GM21529 (cell line): ENCODE data around the gene NLRP1.

Experiments
- ATAC-seq: cut with Tn5 transposase; IDR thresholded peaks from one replicate; pipeline ENCODE4 v1.9.1; 2021; ENCODE audit not compliant: unreplicated experiment

Gene NLRP1

DNA sequence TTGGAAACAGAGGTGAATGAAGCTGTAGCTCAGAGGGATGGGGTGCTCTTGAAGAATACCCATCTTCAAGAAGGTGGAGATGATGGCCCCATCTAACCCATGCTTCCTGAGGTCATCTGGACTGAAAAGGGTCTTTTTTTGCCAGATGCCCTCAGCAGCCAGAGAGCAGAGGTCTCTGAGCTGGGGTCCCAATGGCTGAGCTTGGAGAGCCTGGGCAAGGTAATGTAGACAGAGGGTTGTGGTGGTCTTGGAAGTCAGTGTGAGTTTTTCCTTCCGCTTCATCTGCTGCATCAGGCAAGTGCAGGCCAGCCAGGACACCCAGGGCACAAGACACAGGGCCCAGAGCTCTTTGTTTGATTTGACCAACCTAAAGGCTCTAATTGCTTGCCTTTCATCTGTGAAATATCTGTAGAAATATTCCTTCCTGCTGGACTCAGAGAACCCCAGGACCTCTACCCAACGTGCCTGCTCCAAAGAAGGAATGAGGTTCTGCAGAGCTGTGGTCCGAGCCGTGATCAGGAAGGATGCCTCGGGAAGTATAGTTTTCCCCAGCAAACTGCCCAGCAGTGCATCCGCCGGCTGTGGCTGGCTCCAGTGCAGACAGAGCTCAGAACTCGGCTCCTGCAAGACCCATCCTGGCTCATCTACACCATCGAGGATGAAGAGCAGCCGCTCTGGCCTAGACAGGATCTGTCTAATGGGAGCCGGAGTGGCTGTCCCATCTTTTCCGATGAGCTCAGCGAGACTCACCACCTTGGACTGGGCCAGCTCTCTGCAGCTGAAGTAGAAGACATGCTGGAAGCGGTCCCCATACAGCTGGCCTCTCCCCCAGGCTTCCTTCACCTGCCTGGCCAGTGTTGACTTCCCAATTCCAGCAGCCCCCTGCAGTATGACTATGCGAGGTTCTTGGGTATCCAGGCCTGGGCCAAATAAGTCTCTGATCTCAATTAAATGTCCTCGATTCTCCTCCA, 25.2 kb downstream of the NLRP1 start:
- ATAC-seq = no peak

DNA sequence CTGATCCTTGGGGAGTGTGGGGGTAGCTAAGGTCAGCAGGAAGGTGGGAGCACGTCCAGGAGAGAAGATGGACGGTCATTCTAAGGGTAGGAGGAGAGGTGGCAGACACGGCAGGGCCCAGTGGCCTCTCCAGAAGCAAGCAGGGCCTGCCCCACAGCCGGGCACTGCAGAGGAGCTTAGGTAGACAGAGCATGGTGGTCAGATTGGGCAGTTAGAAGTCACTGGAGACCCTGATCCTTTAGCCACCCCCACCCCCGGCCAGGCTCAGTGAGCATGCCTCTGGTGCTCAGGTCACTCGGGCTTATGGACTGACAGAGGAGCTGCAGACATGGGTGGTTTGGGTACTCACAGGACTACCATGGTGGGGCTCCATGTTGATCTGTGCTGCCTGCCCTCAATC, 26.3 kb downstream of the NLRP1 start:
- no peak for ATAC-seq

DNA sequence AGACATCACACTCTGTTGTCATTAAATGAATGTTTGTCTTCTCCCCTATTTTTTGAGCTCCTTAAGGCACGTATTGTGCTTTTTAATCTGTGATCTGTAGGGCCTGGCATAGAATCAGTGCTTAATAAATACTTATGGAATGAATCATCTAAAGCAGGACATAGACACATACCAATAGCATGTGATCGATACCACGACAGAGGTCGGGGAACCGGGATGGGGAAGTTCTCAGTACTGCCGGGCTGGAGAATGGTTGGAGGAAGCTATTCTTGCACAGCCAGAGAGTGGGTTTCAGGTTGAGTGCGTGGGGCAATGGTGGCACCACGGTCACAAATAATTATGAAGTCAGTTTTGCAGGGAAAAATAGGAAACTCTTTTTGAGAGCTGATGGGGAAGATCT, 26.8 kb downstream of the NLRP1 start:
- no peak for ATAC-seq

DNA sequence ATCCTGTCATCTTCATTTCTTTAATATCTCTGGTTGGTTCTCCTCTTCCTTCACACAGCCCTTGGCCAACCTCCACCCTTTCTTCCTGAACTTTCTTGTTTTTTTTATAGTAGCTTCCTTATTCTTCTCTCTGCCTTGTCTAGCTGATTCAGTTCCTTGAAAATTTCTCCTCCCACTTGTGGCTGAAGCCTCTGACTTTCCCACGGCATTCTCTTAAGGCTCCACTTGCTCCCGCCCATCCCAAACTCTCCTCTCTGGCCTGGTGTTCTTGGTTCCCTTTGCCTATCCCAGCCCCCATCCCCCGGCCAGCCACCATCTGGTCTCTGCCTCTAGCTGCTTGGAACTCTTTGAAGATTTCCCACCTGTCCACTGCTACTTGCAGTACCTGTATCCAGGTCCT, 29.1 kb downstream of the NLRP1 start:
- no peak for ATAC-seq

DNA sequence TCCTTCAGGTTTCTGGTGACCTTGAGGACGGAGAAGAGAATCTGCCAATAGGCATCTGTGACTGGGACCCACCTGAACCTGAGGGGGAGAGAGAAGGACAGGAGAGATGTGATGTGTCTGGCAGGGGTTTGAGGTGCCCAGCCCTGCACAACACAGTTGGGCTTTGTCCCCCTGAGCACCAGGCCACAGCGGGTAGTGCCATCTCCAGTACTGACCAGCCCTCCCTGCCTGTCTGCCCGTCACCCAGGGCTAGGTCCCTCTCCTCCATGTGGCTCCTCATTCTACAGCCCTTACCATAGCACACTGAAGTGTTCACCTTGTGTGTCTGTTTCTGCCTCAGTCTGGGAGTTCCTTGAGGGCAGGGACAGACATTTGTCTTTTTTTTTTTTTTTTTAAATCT, 30.8 kb downstream of the NLRP1 start:
- no peak for ATAC-seq

DNA sequence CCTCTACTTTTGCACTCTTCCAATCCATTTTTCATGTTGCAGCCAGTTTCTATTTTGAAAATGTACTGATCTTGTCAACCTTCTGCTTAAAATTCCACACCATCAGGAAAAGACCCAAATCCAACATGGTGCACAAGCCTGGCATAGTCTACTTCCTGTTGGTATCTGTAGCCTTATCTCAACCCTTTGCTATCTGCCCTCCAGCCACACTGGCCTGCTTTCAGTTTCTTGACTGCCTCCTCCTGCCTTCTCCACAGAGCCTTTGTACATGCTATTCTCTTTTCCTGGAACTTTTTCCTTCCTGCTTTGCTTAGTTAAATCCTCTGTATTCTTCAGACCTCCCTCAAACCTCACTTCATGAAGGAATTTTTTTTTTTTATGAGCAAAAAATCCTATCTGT, 31.5 kb downstream of the NLRP1 start:
- ATAC-seq = no peak

DNA sequence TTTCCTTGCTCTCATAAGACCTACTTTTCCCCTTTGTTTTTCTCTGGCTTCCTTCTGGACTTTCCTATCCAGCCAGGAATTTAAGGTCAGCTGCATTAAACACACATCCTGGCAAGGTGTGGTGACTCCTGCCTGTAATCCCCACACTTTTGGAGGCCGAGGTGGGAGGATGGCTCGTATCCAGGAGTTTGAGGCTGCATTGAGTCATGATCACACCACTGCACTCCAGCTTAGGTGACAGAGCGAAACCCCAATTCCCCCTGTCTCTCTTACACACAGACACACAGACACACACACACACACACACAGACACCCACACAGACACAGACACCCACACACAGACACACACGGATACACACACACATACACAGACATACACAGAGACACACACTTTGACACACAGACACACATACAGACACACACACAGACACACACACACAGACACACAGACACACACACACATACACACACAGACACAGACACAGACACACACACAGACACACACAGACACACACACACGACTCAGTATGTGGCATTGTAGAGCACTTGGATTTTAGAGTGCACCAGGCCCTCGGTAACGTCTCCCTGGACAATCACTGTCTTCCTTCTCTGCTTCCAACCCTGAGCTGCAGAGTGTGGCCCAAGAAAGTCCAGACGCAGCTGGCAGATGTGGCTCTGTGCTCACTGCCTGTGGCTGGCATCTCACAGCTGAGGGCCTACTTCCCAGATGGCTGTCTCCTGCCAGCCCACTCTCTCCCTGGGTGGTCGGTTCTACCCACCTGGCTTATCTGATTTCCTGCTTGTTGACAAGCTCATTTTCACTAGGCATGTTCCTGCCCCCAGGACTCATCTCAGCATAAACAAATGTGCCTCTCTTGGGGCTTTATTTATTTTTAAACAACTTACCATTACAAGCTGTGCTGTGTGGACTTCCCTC, 39.0 kb downstream of the NLRP1 start:
- ATAC-seq = no peak

DNA sequence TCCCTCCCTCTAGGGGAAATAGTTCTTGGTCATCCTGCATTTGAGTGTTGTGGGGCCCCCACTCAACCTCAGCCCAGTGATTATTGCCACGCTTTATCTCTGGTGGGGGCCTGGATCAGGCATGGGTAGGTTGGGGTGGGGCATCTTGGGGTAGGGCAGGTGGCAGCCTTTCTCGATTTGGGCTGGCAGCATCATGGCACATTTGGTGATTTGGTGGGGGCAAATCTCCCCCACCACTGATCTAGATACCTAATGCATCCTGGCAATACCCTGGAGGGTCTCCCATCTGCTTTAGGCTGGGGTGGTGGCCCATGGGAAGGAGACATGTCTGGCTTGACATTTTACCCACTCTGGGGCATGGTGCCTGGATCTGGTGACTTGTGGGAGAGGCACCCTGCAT, 40.2 kb downstream of the NLRP1 start:
- ATAC-seq = no peak

DNA sequence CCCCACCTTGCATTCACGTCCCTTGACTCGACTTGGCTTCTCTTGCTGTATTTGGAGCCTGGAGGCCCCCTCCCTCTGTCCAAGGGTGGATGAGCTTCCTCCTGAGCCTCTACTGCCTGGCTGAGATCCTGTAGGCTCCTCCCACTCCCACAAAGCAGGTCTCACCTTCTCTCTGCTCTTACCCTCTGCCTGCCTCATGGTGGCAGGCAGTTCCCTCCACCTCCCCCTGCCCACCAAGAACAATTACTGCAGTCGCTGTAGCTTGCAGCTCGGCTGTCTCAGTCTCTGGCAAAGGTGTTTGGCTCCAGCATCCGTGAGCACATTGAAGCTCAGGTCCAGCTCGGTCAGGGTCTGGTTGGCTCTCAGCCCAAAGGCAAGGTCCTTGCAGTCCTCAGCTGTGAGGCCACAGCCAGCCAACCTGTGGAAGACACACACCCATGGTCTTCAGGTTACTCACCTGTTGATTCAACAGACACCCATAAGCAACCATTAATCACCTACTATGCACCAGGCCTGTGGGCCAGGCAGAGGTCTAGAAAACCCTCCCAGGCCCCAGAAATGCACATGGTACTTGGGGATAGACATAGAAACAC, 42.6 kb downstream of the NLRP1 start:
- ATAC-seq = no peak

DNA sequence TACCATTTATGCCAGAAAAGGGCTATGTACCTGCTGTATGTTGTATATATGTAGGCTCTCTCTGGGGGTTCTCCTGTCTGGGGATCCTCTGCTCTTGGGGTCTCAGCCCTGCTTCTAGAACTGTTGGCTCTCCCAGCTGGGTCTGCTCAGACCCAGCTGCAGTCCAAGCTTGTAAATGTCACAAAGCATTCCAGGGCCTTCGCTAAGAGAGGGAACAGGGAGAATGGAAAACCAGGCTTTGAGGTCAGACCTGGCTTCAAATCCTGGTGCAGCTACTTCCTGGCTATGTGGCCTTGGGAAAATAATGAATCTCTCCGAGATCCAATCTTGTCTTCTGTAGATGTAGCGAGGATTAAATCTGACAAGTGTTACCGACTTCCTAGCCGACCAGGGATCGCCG, 44.0 kb downstream of the NLRP1 start:
- ATAC-seq = no peak

DNA sequence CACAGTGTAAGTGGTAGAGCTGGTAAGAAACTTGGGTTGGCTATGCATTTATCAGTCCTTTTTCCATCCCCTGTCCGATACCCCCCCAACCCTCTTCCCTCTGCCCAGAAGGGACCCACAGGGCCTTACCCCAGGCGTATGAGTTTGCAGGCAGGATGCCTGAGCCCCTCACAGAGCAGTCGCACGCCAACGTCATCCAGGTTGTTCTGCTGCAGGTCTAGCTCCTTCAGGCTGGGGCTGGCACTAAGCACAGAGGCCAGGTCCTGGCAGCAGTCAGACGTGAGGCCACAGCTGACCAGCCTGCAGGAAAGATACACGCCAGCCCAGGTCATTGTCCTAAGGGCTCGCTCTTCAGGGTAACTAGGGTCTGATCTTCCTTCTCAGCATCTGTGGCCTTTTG, 45.0 kb downstream of the NLRP1 start:
- no peak for ATAC-seq

DNA sequence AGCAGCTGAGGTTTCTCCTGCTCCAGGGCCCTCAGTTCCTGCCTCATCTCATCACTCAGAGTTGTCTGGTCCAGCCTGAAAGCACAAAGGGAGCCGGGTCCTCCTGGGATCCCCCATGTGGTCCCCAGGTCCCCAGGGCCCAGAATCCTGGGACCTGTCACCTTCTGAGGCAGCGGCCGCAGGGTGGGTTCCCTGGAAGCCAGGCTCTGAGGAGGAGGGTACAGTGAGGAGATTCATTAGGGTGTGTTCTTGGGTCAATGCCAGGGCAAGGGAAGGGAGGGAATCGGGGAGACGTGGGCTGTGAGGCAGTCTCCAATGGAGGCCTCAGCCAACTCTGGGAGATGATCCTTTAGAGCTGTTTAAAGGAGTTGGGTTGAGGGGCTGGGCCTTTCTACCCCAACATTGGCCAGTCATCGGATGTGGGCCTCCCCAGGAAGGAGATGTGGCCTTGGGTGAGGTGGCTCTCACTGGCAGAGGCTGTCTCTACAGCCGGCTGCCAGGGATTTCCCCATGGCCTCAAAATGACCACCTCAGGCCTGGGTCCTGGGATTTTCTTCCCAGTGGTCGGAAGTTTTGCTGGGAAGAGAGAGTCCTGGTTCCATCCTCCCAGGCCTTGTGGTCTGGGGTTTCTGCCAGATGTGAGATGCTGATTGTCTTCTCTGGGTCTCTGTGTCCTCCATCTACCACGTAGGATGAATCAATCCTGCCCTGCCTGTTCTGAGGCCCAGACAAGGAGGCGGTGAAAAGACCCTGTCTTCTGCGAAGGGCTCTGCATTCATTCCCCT, 47.3 kb downstream of the NLRP1 start:
- ATAC-seq = no peak

DNA sequence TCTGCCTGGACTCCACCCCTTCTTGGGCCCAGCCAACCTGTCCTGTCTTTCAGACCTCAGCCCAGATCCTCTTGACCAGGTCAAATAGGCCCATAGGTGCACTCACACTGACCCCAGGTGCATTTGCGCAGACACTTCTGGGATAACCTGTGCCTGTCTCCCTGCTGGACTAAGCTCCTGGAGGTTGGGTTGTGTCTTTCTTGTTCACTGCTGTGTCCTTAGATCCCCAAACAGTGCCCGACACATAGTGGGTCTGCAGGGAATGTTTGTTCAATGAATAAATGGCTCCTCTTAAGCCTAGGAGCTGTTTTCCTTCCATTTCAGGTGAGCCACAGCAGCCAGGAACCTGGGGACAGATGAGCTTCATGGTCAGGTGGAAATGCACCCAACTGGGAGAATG, 48.9 kb downstream of the NLRP1 start:
- no peak for ATAC-seq

DNA sequence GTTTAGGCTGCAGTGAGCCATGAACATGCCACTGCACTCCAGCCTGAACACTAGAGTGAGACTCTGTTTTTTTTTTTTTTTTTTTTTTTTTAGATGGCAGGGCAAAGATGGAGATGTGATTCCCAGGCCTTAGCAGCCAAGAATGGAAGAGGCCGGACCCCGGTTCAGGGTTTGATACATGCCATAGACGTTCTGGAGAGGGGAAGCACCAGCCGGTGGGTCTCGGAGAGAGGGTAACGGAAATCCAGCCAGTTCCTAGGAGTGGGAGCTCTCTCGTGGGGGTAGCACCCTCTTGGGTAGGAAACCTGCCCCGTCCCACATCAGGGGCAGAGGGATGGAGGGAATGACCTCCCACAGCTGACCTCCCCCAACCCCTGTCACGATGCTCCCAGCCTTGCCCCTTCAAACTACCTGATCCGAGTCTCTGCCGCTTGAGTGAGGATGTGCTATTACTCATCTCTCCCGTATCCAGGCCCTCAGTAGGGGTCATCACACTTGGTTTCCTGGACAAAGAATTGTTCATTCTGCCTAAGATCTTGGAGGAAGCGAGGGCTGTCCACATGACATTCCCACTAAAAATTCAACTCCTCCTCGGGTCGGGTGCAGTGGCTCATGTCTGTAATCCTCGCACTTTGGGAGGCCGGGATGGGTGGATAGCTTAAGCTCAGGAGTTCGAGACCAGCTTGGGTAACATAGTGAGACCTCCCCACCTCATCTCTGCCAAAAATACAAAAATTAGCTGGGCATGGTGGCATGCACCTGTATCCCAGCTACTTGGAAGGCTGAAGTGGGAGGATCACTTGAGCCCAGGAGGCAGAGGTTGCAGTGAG, 50.6 kb downstream of the NLRP1 start:
- ATAC-seq = no peak

DNA sequence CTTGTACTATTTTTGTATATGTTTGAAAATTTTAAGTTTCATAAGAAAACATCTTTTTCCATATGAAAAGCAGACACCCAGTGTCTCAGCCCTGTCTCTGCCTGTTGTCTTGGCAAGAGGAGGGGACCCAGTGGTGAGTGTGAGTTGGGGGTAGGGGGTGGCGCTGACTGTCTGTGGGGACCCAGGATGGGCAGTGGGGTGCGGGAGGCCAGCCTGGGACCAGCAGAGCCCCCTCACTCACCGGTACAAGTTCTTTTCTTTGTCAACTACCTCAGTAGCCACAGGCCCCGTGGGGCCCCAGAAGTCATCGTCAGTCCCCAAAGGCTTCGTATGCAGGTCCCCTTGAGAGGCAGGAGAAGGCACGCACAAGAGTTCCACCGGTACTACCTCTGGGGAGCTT, 51.7 kb downstream of the NLRP1 start:
- ATAC-seq = no peak

DNA sequence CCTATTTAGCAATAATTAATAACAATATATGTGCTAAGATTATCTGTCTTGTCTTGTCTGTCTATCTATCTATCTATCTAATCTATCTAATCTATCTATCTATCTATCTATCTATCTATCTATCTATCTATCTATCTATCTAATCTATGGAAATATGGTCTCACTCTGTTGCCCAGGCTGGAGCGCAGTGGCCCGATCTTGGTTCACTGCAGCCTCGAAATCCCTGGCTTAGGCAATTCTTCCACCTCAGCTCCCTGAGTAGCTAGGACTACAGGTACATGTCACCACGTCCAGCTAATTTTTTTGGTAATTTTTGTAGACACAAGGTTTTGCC, 53.3 kb downstream of the NLRP1 start:
- no peak for ATAC-seq

DNA sequence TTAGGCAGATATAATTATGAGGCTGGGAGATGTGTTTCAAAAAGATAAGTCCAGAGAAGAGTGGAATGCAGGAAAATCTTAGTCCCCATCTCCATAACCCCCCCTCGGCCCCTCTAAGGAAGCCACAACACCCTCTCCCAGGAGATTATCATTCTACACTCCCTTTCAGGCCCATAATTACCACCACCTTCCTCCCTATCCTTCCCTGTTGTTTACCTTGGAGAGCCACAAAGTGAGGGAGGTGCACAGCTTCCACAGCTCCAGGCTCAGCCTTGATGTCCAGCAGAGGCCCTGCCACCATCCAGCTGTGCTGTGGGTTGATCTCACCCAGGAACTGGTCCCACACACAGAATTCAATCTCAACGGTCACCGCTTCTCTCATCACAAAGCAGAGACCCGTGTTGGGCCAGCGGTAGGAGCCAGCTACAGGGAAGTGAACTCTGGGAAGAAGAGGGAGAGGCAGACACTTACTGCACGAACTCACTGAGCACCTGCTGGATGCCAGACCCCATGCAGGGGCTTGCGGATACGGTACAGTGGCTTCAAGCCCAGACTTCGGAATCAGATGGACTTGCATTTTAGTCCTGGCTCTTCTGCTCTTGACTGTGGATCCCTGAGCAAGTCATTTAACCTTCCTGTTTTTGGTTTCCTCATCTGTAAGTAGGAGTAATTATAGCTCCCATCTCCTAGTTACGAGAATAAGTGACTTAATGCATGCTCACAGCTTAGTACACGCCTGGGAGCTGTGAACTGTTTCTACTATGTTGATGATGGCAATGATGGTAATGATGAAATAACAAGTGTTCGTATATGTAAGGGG, 53.8 kb downstream of the NLRP1 start:
- no peak for ATAC-seq

DNA sequence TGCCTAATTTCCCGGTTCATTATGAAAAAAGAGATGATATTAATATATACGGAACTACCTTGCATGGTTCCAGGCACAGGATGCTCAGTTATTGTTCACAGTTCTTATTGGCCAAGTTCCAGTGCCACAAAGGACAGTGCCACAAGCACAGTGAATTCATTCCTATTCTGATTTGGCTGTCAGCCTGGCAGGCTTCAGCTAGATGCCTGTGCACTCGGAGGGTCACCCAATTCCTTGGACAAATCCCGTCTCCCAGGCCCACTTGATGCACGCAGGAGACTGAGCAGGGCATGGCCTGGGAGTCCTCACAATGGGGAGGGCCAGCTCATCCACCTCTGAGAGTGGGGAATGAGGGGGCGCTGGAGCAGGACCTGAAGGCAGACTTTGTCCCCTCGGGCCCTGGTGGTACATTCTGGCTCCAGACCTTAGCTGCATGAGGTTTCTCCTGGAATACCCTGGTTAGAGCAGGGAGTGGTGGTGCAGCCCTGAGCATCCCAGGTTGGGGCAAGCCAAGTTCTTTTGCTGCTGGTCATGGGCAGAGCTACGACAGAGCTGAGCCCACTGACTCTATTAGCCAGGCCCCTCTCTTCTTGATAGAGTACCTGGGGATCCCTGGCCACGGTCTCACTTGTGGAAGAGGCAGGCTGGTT, 56.6 kb downstream of the NLRP1 start:
- no peak for ATAC-seq
